ENCODE measurements around the gene MRPL21.
"Not testable (repeated sequence)": the region's sequence is repeated elsewhere in the genome, so short reads cannot be mapped to it uniquely, and the experiment has no call there.

The MRPL21 gene

DNA sequence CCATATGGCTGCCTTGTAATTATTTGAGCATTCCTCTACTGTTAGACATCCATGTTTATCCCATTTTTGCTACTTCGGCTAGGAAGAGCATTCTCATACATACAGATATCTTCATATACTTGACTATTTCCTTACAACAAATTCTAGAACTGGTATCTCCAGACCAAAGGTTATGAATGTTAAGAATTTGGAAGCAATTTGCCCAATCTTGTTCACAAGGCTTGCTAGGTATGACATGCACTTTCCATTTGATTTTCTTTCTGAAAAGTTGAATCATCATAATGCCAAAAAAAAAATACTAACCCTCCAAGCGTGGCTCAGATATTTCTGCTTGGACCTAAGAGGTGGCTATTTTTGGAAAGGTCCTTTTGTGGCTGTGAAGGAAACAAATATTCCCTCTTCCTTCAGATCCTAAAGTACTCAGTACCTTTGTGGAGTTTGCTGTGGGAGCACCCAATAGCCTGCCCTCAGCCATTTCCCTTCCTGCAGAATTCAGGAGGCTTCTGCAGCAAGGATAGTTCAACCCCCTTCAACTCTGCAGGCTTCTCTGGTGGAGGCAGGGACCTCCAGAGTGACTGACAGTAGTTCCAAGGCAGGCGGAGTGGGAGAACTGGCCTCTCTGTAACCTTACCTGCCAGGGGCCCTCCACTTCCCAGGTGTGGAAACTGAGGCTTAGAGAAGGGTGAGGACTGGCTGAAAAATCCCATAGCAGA is 39.9 kb downstream of the MRPL21 start:
- DNase-seq: no peak

DNA sequence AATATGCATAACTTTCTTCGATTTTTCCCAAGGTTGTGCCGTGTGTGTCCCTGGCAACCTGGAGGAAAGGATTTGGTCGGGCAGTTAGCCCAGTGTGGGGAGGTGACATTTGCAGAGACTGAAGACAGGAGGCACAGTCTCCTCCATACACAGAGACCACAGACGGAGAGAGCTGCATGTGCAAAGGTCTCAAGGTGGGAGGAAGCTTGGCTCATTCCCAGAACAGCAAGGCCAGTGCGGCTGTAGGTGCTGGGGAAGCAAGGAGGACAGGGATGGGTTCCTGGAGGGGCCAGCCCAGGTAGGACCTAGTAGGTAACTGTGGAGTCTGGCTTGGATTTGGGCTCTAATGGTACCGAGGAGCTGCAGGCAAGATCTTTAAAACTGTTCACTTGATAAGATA is 41.2 kb downstream of the MRPL21 start:
- no peak for DNase-seq

DNA sequence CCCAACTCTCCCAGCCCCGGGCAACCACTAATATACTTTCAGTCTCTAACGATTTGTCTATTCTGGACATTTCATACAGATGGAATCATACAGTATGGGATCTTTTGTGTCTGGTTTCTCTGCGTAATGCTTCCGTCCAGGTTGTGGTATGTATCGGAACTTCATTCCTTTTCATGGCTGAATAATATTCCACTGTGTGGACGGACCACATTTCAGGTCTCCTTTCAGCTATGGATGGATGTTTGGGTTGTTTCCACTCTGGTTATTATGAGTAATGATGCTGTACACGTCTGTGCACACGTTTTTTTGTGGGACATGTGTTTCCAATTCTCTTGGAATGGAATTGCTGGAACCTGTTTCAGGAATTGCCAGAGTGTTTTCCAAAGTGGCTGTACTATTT is 44.5 kb downstream of the MRPL21 start:
- DNase-seq: no peak

DNA sequence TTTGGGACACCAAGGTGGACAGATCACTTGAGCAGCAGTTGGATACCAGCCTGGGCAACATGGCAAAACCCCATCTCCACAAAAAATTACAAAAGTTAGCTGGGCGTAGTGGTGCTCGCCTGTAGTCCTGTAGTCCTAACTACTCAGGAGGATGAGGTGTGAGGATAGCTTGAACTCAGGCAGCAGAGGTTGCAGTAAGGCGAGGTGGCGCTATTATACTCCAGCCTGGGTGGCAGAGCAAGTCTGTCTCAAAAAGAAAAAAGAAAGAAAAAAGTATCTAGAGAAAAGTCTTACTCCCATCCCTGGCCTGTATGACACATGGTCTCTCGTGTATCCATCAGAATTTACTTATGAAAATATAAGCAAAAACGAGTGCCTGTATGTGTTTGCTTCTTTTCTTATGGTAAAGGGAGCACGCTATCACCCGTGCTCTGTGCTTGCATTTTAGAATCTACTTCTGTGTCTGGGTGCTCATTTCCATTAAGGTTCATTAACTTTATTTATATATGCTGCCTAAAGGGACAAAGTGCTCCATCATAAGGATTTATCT is 46.5 kb downstream of the MRPL21 start:
- DNase-seq: no peak

DNA sequence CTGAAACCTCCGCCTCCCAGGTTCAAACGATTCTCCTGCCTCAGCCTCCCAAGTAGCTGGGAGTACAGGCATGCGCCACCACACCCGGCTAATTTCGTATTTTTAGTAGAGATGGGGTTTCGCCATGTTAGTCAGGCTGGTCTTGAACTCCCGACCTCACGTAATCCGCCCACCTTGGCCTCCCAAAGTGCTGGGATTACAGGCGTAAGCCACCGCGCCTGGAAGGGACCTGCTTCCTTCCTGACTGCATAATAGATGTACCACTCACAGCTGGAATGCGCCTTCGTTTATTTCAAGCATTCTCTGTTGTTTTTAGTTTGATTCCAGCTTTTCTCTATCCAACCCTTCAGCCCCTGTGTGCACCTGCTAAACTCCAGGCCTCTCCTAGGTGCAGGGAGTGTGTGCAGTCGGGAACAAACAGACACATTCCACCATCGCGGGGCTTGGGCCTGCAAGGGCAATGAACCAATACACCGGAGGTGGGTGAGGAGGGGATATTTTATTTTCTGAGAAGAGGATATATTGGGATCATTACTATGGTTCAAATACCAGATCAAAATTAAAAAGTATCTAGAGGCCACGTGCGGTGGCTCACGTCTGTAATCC is 47.1 kb downstream of the MRPL21 start:
- DNase-seq: not testable (repeated sequence)

DNA sequence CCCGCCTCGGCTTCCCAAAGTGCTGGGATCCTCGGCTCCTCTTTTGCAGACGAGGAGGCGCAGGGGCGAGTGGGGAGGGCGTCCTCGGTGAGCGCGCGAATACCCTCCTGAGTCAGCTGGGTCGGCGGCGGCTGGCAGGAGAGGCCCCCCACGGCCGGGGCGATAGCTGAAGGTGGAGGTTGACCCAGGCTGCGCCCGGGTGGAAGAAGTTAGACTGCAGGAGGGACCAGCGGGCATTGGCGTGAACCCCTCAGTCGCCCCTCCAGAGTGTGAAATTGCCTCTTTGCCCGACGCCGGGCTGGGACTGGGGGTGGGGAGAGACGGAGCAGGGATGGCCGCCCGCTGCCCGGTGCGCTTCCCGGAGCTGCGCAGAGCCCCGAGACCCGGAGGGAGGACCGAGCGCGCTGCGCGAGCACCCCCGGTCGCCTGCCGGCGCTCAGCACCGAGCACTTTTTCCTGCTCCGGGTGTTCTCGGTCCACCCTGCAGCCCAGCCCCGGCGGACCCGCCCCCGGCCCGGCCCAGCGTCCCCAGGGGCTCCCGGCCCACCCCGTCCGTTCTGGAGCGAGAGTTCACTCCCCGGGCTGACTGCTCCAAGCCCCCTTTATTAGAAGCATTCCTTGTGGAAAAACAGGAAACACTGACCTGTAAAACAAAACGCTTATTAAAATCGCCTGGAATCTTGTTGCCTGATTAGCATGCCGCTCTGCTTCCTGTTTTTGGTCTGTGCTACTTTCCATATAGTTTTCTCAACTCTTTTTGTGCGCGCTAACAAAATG is 48.2 kb downstream of the MRPL21 start:
- DNase-seq: peak; percentile 49

DNA sequence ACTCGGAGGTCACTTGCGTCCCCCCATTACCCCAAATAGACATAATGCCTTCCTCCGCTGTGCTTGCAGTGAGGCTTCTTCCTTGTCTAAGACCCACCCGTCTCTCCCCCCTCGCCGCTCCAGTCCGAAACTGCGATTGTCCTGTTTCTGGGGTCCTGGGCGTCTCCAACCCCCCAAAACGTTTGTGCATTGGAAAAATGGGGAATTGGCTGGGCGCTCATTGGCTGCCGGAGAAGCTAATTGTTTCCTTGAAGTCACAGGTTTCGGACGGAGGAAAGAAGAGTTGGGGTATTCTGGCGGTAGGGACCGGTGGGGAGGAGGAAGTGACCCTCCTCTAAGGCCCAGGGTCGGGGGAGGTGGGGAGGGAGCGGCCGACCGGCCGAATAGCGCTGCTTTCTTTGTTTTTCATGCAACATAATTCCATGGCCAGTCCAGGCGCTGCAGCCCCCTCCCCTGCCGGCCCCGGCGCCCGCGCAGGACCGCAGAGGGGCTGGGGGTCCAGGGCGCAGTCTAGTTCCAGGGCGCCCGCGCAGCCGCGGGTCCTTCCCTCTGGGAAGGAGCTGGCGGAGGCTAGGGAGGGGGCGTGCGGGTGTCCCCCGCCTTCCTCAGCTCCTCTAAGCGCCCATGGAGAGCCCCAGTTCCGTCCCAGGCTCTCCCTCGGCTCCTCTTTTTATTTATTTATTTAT is 49.2 kb downstream of the MRPL21 start:
- no peak for DNase-seq

DNA sequence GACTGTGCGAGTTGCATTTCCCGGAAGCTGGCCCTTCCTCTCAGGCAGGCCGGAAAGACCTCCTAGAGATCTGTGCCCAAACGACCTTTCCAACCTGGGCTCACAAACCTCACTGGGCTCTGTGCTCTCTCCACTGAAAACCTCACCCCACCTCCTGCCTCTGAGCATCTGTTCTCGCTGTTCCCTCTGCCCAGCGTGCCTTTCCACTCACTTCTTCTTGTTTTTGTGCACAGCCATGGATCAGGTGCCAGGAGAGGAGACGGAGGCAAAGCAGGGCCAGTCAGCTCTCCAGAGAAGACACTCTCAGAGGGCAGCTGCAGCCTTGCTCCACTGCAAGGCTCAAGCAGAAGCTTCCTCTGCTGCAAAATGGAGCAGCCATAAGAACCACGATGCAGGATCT is 51.0 kb downstream of the MRPL21 start:
- no peak for DNase-seq

DNA sequence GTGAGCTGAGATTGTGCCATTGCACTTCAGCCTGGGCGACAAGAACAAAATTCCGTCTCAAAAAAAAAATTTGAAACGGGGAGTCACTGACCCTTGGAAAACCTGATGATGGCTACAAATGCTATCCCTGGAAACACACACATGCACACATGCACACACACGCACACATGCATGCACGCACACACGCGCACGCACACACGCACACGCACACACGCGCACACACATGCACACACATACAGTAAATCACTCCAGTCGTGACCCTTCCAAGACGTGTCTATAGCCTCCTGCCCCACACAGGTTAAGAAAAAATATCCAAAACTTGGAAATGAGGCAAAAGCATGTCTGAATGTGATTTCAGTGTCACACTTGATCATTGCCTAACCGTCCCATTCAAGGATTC is 55.2 kb downstream of the MRPL21 start:
- no peak for DNase-seq

DNA sequence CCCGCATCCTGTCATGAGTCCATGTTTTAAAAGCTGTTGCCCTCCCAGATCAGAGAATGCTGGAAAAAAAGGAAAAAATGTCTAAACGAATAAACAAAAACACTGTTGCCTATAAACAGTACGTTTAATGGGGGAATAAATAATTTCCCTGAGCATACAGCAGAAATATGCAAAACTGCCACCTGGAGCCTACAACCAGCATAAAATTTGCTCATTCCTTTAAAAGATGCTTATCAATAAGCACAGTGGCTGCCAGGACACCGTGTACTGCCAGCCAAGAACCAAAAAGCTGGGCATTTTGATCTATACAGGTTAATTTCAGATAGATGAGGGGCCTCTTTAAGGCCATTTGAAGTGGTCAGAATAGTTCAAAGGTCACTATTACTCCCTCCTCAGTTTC is 56.2 kb downstream of the MRPL21 start:
- no peak for DNase-seq

DNA sequence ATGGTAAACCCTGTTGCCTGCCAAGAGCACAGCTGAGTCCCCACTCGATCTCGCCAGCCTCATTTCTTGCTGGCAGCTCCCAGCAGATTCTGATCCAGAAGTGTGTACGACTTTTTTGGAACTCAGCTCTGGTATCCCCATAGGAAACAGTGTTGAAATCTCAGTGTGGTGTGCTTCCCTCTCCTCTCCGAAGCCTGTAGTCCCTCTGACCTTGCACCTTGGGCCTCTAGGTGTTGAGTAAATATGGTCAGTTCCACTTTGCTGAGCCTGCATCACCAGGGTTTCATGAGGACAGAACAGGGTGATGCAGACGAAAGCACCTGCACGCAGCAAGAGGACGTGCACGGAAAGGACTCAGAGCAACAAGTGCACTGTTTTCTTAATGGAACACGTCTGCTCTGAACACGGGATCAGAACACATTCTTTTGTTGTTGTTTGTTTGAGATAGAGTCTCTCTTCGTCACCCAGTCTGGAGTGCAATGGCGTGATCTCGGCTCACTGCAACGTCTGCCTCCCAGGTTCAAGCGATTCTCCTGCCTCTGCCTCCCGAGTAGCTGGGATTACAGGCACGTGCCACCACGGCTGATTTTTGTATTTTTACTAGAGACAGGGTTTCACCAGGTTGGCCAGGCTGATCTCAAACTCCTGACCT is 58.2 kb downstream of the MRPL21 start:
- no peak for DNase-seq

DNA sequence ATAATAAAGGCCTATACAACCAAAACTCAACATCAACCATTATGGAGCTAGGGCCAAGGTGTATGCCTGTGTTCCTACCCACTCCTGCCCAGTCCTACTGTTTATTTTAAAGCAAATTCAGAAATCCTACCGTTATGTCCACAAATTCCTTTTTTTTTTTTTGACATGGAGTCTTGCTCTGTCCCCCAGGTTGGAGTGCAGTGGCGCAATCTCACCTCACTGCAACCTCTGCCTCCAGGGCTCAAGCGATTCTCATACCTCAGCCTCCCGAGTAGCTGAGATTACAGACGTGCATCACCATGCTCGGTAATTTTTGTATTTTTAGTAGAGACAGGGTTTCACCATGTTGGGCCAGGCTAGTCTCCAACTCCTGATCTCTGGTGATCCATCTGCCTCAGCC is 58.8 kb downstream of the MRPL21 start:
- no peak for DNase-seq

DNA sequence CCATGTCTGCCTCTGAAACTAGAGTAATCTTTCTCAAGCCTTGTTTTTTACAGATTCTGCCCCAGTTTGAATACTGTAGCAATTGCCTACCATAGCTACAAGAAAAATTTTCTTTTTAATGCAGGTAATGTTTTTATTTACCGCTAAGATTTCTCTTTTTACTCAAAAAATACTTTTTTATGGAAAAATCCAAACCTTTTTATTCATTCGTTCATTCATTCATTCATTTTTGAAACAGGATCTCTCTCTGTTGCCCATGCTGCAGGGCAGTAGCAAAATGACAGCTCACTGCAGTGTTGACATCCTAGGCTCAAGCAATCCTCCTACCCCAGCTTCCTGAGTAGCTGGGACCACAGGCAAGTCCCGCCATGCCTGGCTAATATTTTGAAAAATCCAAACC is 59.3 kb downstream of the MRPL21 start:
- DNase-seq: no peak

DNA sequence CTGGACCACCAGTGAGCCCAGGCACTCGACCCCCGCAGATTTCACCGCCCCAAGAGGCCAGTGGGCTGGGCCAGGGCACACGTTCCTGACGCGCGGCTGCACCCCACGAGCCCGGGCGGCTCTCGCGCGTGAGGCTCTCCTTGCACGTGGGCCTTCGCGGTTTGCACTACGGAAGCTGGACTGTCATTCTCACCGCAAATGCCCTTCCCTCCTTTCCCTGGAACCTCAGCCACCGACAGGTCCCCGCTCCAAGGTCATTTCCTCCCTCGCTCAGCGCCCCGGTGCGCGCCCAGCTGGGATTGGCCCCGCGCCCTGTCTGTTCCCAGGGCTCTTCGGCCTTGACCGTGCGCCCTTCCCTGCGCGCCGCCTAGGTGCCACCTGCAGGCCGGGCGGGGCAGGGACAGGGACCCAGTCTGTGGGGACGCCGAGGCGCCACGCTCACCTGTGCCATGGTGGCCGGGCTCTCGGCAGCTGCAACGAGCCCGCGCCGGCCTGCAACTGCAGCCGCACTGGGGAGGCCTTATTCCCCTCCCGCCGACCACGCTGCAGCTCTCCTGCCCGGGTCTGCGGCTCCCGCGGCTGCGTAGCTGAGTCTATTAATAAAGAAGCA is 59.8 kb downstream of the MRPL21 start:
- peak; percentile 17 for DNase-seq

DNA sequence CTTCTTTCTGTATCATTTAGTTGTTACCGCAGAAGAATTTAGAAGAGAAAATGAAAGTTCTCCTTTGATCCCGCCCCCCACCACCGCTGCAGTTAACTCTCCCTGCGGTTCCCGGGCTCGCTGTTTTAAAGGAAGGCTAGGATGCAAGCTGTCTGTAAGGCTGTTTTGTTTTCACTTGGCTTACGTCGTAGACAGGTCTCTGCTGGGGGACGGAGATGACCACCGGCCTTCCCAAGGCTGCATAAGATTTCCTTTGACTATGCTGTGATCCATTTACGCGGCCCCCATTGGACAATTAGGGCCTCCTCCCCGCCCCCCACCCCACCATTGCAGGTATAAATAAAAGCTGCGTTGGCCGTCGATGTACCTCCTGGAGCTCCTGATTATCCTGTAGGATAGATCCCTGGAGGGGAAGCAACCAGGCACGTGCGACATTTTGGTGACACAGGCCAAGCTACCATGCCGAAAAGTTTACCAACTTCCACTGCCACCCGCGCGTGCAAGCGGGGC is 60.5 kb downstream of the MRPL21 start:
- peak; percentile 32 for DNase-seq

DNA sequence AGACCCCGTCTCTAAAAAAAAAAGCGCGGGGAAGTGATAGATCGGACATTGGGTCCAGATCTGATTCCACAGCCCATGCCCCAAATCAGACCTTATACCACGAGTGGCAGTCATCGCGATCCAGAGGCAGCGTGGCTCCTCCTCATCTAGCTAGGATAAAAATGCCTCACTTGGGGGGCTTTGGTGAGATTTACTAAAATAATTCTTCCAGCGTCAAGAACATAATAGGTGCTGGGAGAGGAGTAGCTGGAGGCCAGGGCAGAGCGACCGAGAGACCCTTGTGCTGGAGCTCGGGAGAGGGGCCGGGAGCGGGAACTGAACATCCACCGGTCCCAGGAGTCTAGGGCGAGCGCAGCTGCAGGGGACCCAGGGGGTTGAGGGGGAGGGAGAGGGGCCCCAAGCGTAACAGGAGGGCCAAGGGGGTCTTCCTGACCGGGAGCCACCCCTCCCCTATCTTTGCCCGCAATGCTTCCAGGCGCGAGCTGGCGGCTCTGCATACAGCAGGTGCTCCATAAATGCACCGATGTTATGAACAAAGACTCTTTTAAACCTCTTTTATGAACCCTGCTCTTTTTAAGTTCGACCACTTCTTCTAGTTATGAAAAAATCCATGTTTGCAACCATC is 61.1 kb downstream of the MRPL21 start:
- DNase-seq: no peak

DNA sequence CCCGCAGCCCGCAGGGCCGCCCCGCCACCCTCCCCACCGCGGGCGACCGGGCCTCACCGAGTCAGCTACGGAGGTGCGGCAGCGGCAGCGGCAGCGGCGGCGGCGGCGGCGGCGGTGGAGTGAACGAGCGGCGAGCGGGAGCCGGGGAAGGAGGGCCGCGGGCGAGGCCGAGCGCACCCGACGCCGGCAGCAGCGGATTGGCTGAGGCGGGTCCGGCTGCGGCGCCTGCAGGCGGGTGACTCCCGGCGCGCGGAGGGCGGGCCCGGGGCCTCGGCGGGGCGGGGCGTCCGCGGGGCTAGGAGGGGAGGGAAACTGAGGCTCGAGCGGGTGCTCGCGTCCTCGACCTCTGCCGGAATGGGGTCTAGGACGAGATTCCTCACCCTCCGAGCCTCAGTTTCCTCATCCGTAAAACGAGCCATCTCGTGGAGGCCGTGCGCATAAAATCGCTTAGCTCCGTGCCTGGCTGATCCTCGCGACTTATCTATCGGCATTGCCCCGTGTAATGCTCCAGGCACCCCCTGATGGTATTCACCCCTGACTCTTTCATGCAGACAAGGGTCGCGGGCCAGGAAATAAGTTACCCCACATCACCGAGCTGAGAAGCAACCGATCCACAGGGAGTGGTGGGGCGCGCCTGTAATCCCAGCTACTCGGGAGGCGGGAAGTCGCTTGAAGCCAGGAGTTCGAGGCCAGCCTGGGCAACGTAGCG is 61.8 kb downstream of the MRPL21 start, which contains the start of gene CPT1A:
TSS of gene CPT1A (minus strand) at position 199 of the 709 bp plus-strand sequence. CDS start 26,442 bp downstream, outside the sequence.
- DNase-seq: peak; percentile 70

Measured in fibroblast of skin of right quadriceps (primary cell).